Keratinocyte (primary cell): ENCODE measurements around the gene PHLPP2. TPM values are rescaled to one million over a fixed set of nuclear protein-coding genes. Genes with fewer than 3 reads are reported as not detected.

ENCODE experiments used
- DNase-seq: peaks from one replicate; pipeline ENCODE4 v3.0.0-alpha.2; 2011; ENCODE audit warnings: low read depth, missing footprints, low spot score
- FAIRE-seq: peaks from 2 replicates; lab custom pipeline; 2011; peaks lifted over from hg19 to GRCh38; lab: Jason Lieb, UNC
- H2AFZ ChIP-seq: 2 replicates; pipeline ENCODE4 v1.6.0; 2012; ENCODE audit warnings: low read length, control low read depth, inconsistent platforms; ENCODE audit not compliant: control insufficient read depth
- H3K27ac ChIP-seq: 2 replicates; pipeline ENCODE4 v1.5.1; 2011; ENCODE audit warnings: low read length; ENCODE audit not compliant: control insufficient read depth, insufficient read depth
- H3K27me3 ChIP-seq: 3 replicates; pipeline ENCODE4 v1.6.0; 2011; ENCODE audit warnings: low read length; ENCODE audit not compliant: control insufficient read depth, insufficient read depth; ENCODE audit errors: extremely low read depth
- H3K36me3 ChIP-seq, 2 experiments: 2 replicates in 1 of 2; 3 replicates in 1 of 2; pipeline ENCODE4 v1.5.1; 2011; ENCODE audit warnings: low read length in 2 of 2, mild to moderate bottlenecking in 1 of 2; ENCODE audit not compliant: control insufficient read depth in 2 of 2, insufficient read depth in 2 of 2; ENCODE audit errors: extremely low read depth in 1 of 2
- H3K4me1 ChIP-seq: 3 replicates; pipeline ENCODE4 v1.5.1; 2011; ENCODE audit warnings: low read length; ENCODE audit not compliant: control insufficient read depth, insufficient read depth; ENCODE audit errors: extremely low read depth
- H3K4me2 ChIP-seq: 3 replicates; pipeline ENCODE4 v1.6.0; 2011; ENCODE audit warnings: low read depth, low read length; ENCODE audit not compliant: control insufficient read depth, insufficient read depth; ENCODE audit errors: extremely low read depth
- H3K4me3 ChIP-seq, 3 experiments: fragments of 200-600 bp in 1 of 3; sonication (generic) in 1 of 3; 2 replicates in 2 of 3; 3 replicates in 1 of 3; pipeline ENCODE4 v1.5.1; 2011 to 2016; ENCODE audit warnings: low read length in 3 of 3, mild to moderate bottlenecking in 3 of 3, control low read depth in 2 of 3, inconsistent platforms in 1 of 3, low read depth in 1 of 3, mixed read lengths in 1 of 3, mixed run types in 1 of 3, moderate library complexity in 1 of 3; ENCODE audit not compliant: control insufficient read depth in 2 of 3, insufficient read depth in 2 of 3; ENCODE audit errors: extremely low read depth in 1 of 3
- H3K79me2 ChIP-seq: 2 replicates; pipeline ENCODE4 v1.6.0; 2012; ENCODE audit warnings: low read length; ENCODE audit not compliant: control insufficient read depth, insufficient read depth
- H3K9ac ChIP-seq: 3 replicates; pipeline ENCODE4 v1.6.0; 2011; ENCODE audit warnings: low read length; ENCODE audit not compliant: control insufficient read depth, insufficient read depth; ENCODE audit errors: extremely low read depth
- H3K9me1 ChIP-seq: 3 replicates; pipeline ENCODE4 v1.6.0; 2011; ENCODE audit warnings: low read length; ENCODE audit not compliant: control insufficient read depth, insufficient read depth; ENCODE audit errors: extremely low read depth
- H3K9me3 ChIP-seq: 2 replicates; pipeline ENCODE4 v1.5.1; 2012; ENCODE audit warnings: low read depth, low read length; ENCODE audit not compliant: control insufficient read depth
- H4K20me1 ChIP-seq: 3 replicates; pipeline ENCODE4 v1.6.0; 2011; ENCODE audit warnings: low read length; ENCODE audit not compliant: control insufficient read depth, insufficient read depth; ENCODE audit errors: extremely low read depth
- CTCF ChIP-seq, 3 experiments: IDR thresholded peaks in 1 of 3; conservative IDR thresholded peaks in 1 of 3; optimal IDR thresholded peaks in 1 of 3; 2 replicates in 2 of 3; 3 replicates in 1 of 3; pipeline versions ENCODE3 to v1.5.1; 2011; ENCODE audit warnings: low read length in 3 of 3, mild to moderate bottlenecking in 3 of 3, moderate library complexity in 2 of 3, control low read depth in 1 of 3, inconsistent platforms in 1 of 3; ENCODE audit not compliant: insufficient read depth in 2 of 3; ENCODE audit errors: extremely low read depth in 1 of 3
- EZH2 ChIP-seq: IDR thresholded peaks from one replicate; pipeline ENCODE4 v1.6.1; 2012; ENCODE audit warnings: inconsistent platforms, mild to moderate bottlenecking, low read length, moderate library complexity
- dilution Hi-C: fragments of 300-500 bp; cut with MboI; formaldehyde crosslinking; loops from one replicate; pipeline ENCODE4 v1.7.0; 2020; ENCODE audit warnings: low sequenced_read_pairs; ENCODE audit not compliant: extremely low pct_ligation_motif_present
- polyA plus RNA-seq, 5 experiments: library from polyadenylated mRNA; depleted of rRNA in 3 of 5; stranded (reverse) in 3 of 5; stranded (forward) in 1 of 5; unstranded in 1 of 5; fragments of >200 nt; gene quantifications; 1 replicate in 1 of 5; 2 replicates in 3 of 5; 3 replicates in 1 of 5; pipeline versions ENCODE4 v1.2.1 to v1.2.3, GENCODE V29; 2011 to 2012; ENCODE audit warnings: missing spikeins in 2 of 5, low read depth in 1 of 5, low replicate concordance in 1 of 5

Gene PHLPP2
- polyA plus RNA-seq, 1 donor (not counting 4 experiments of a cell fraction or from before 2014, with no cell fraction given), result 6.5 TPM

GRCh38 chr16:71669926-71670536 lies 54.5 kb downstream of the PHLPP2 start:
- Histone ChIP-seq H3K36me3 (peaks cover 13 to 18% of the 10 kb centered on the region in 2 experiments), H2AFZ (no peak overlapping the region), H3K27me3 (no peaks in the 10 kb centered on the region)

GRCh38 chr16:71666928-71667707 lies 57.4 kb downstream of the PHLPP2 start:
- no peak overlapping the region for H3K27ac ChIP-seq
- no peaks in the 10 kb centered on the region for H3K9me3 ChIP-seq
- peaks cover 20 to 24% of the 10 kb centered on the region in 2 experiments for H3K36me3 ChIP-seq
- DNase-seq (no peak), FAIRE-seq (no peak)
- dilution Hi-C loops, result no loop called here
- no peak for TF ChIP-seq EZH2
- TF ChIP-seq CTCF (optimal IDR thresholded peaks at IDR 0.05 in 1 of 3, IDR thresholded peaks at IDR 0.05 in 1 of 3, conservative IDR thresholded peaks at IDR 0.05 in 1 of 3; ENCODE audit: extremely low read depth in 1 of 3, insufficient read depth in 2 of 3, low read length in 3 of 3), result no peak
- H3K27me3 ChIP-seq, result no peaks in the 10 kb centered on the region
- no peak overlapping the region for H3K4me3 ChIP-seq
- H3K9me1 ChIP-seq, result no peaks in the 10 kb centered on the region
- no peak overlapping the region for H2AFZ ChIP-seq
- H4K20me1 ChIP-seq, result no peaks in the 10 kb centered on the region
- no peak overlapping the region for H3K9ac ChIP-seq
- no peaks in the 10 kb centered on the region for H3K79me2 ChIP-seq
- no peak overlapping the region for H3K4me2 ChIP-seq
- no peaks in the 10 kb centered on the region for H3K4me1 ChIP-seq

More at GRCh38 chr16:71669926-71670536, 54.5 kb downstream of the PHLPP2 start:
- Histone ChIP-seq H3K79me2 (no peaks in the 10 kb centered on the region), H3K27ac (no peak overlapping the region), H3K9me1 (no peaks in the 10 kb centered on the region), H3K9me3 (no peaks in the 10 kb centered on the region), H3K4me2 (no peak overlapping the region), H4K20me1 (no peaks in the 10 kb centered on the region), H3K9ac (no peak overlapping the region), H3K4me1 (no peaks in the 10 kb centered on the region), H3K4me3 (no peak overlapping the region)
- dilution Hi-C loops, result no loop called here
- no peak for FAIRE-seq
- TF ChIP-seq EZH2 (no peak), CTCF (optimal IDR thresholded peaks at IDR 0.05 in 1 of 3, IDR thresholded peaks at IDR 0.05 in 1 of 3, conservative IDR thresholded peaks at IDR 0.05 in 1 of 3; ENCODE audit: extremely low read depth in 1 of 3, insufficient read depth in 2 of 3, low read length in 3 of 3) (no peak)
- DNase-seq, result no peak
